Body of pancreas (tissue), 4 donors: Measurements from ENCODE around the gene PCGF3.
"Not testable (repeated sequence)": the region's sequence is repeated elsewhere in the genome, so short reads cannot be mapped to it uniquely, and the experiment has no call there.

Experiments
- CTCF ChIP-seq, 7 experiments: fragments of 450-650 bp in 4 of 7; fragments of 200-600 bp in 3 of 7; sonication (generic) in 3 of 7; IDR thresholded peaks; one replicate each; pipeline ENCODE4 v1.5.1; 2016 to 2019; ENCODE audit warnings: antibody characterized with exemption in 7 of 7
- POLR2A ChIP-seq, 3 donors: fragments of 450-650 bp; IDR thresholded peaks; one replicate each; pipeline ENCODE4 v1.6.1; 2016; ENCODE audit warnings: antibody characterized with exemption in 3 of 3, mild to moderate bottlenecking in 2 of 3

GRCh38 chr4:775485-775884 is 69.9 kb downstream of the PCGF3 start:
- TF ChIP-seq CTCF, POLR2A (IDR thresholded peaks at IDR 0.05): not testable (repeated sequence)
